MCF 10A (cell line): ENCODE results near the gene SEL1L2. TPM values are rescaled to one million over a fixed set of nuclear protein-coding genes. Genes with fewer than 3 reads are reported as not detected.

Experiments used
- BruUV-seq: library from RNA; stranded (reverse); fragments of 400-500 nt; replicated peaks from 2 replicates; lab custom pipeline; 2021; lab: Mats Ljungman, UMichigan
- CTCF ChIA-PET: fragments of 300-600 bp; sonication (Branson Sonifier 250); formaldehyde crosslinking; extraction: SDS; loops from one replicate; lab custom pipeline; 2021; ENCODE audit warnings: antibody characterized with exemption, inconsistent platforms; lab: Yijun Ruan, JAX
- POLR2A ChIA-PET: fragments of 300-600, 350-650 bp; sonication (Branson Sonifier 250); formaldehyde crosslinking; extraction: SDS; loops from one replicate; lab custom pipeline; 2020; ENCODE audit warnings: antibody characterized with exemption, inconsistent platforms; lab: Yijun Ruan, JAX
- DNase-seq: peaks from one replicate; pipeline ENCODE4 v3.0.0-alpha.2; 2018; ENCODE audit not compliant: unreplicated experiment
- H3K27ac Mint-ChIP-seq: one replicate; pipeline ENCODE4 v1.8.0; 2022; ENCODE audit warnings: mild to moderate bottlenecking, low read depth, mixed read lengths; ENCODE audit not compliant: unreplicated experiment
- H3K27me3 Mint-ChIP-seq: one replicate; pipeline ENCODE4 v1.8.0; 2022; ENCODE audit warnings: mixed read lengths; ENCODE audit not compliant: insufficient read depth, unreplicated experiment
- H3K36me3 Mint-ChIP-seq: one replicate; pipeline ENCODE4 v1.8.0; 2022; ENCODE audit warnings: mild to moderate bottlenecking, moderate library complexity, mixed read lengths; ENCODE audit not compliant: insufficient read depth, unreplicated experiment
- H3K4me1 Mint-ChIP-seq: one replicate; pipeline ENCODE4 v1.8.0; 2022; ENCODE audit warnings: mixed read lengths; ENCODE audit not compliant: insufficient read depth, unreplicated experiment
- H3K4me3 Mint-ChIP-seq: one replicate; pipeline ENCODE4 v1.8.0; 2022; ENCODE audit warnings: mild to moderate bottlenecking, moderate library complexity, mixed read lengths; ENCODE audit not compliant: unreplicated experiment
- H3K9me3 Mint-ChIP-seq: one replicate; pipeline ENCODE4 v1.8.0; 2022; ENCODE audit warnings: mixed read lengths; ENCODE audit not compliant: unreplicated experiment
- CTCF ChIP-seq: fragments of 200-600 bp; IDR thresholded peaks from one replicate; pipeline ENCODE4 v1.8.0; 2022; ENCODE audit warnings: antibody characterized with exemption, mild to moderate bottlenecking; ENCODE audit not compliant: unreplicated experiment
- intact Hi-C: fragments of 100-400 bp; cut with micrococcal nuclease; formaldehyde crosslinking; loops from 2 replicates; pipeline ENCODE4 v1.14.1; 2022
- total RNA-seq: library from RNA; stranded (reverse); gene quantifications from 2 replicates; pipeline ENCODE4 v1.2.3, GENCODE V29; 2022

SEL1L2 gene
- total RNA-seq, 1 experiment from 2014 or later, result not detected

GRCh38 chr20:13927171-13927570, 63.2 kb downstream of the SEL1L2 start:
- Mint-ChIP-seq H3K36me3 (no peaks in the 10 kb centered on the region), H3K27ac (no peak overlapping the region), H3K4me3 (no peak overlapping the region), H3K27me3 (no peaks in the 10 kb centered on the region), H3K9me3 (no peaks in the 10 kb centered on the region), H3K4me1 (no peaks in the 10 kb centered on the region)
- BruUV-seq, result no TSS peak
- ChIA-PET POLR2A (no interaction called here), CTCF (no interaction called here)
- intact Hi-C loops, result no loop called here
- no peak for TF ChIP-seq CTCF
- no peak for DNase-seq

- H3K4me3 Mint-ChIP-seq, result no peak overlapping the region
- no peaks in the 10 kb centered on the region for H3K4me1 Mint-ChIP-seq
- no peak overlapping the region for H3K27ac Mint-ChIP-seq
- no TSS peak for BruUV-seq
- intact Hi-C loops, result no loop called here
- POLR2A ChIA-PET, result interaction anchor here (2.2 kb wide), 1 partner anchor 9 kb away, joined by 8 read pairs; no protein-coding TSS in a partner anchor
- H3K36me3 Mint-ChIP-seq, result no peaks in the 10 kb centered on the region
- CTCF ChIA-PET, result interaction anchor here (1.0 kb wide), 1 partner anchor 132 kb away, joined by 3 read pairs; no protein-coding TSS in a partner anchor
- H3K9me3 Mint-ChIP-seq, result no peaks in the 10 kb centered on the region
- no peak for TF ChIP-seq CTCF
- no peak for DNase-seq
- no peaks in the 10 kb centered on the region for H3K27me3 Mint-ChIP-seq
Observed at GRCh38 chr20:13922241-13922640, 68.2 kb downstream of the SEL1L2 start.

- no peaks in the 10 kb centered on the region for H3K36me3 Mint-ChIP-seq
Observed at GRCh38 chr20:13915284-13915683, 75.1 kb downstream of the SEL1L2 start.

GRCh38 chr20:13913572-13913971, 76.8 kb downstream of the SEL1L2 start:
- no peak for DNase-seq
- intact Hi-C loops, result no loop called here
- Mint-ChIP-seq H3K36me3 (no peaks in the 10 kb centered on the region), H3K9me3 (no peaks in the 10 kb centered on the region), H3K4me3 (no peak overlapping the region), H3K27me3 (peaks cover 9% of the 10 kb centered on the region), H3K4me1 (no peaks in the 10 kb centered on the region), H3K27ac (no peak overlapping the region)
- BruUV-seq, result no TSS peak
- ChIA-PET POLR2A (interaction anchor here (1.6 kb wide), 1 partner anchor 10 kb away, joined by 8 read pairs; no protein-coding TSS in a partner anchor), CTCF (interaction anchor here (0.7 to 1.1 kb wide), 2 partner anchors 17 to 39 kb away, joined by 3 read pairs; no protein-coding TSS in a partner anchor)
- no peak for TF ChIP-seq CTCF

More at GRCh38 chr20:13915284-13915683, 75.1 kb downstream of the SEL1L2 start:
- H3K4me1 Mint-ChIP-seq, result no peaks in the 10 kb centered on the region
- no peak for DNase-seq
- intact Hi-C loops, result no loop called here
- H3K9me3 Mint-ChIP-seq, result no peaks in the 10 kb centered on the region
- no peak overlapping the region for H3K27ac Mint-ChIP-seq
- no peak for TF ChIP-seq CTCF
- CTCF ChIA-PET, result interaction anchor here (1.0 kb wide), 1 partner anchor 105 kb away, joined by 3 read pairs; no protein-coding TSS in a partner anchor
- no TSS peak for BruUV-seq
- POLR2A ChIA-PET, result no interaction called here
- H3K27me3 Mint-ChIP-seq, result no peaks in the 10 kb centered on the region
- no peak overlapping the region for H3K4me3 Mint-ChIP-seq
